ENCODE data around the gene KDM4B.

Gene KDM4B

GRCh38 chr19:5045029-5045428 lies 76.1 kb downstream of the KDM4B start:
- ChIA-PET POLR2A (no interaction called here), CTCF (no interaction called here)
- no peak for DNase-seq (ENCODE audit: extremely low spot score)
- TF ChIP-seq CTBP1 (IDR thresholded peaks at IDR 0.05; ENCODE audit: borderline replicate concordance) (no peak), TARDBP (IDR thresholded peaks at IDR 0.05) (no peak), NFRKB (IDR thresholded peaks at IDR 0.05) (no peak), FOXM1 (IDR thresholded peaks at IDR 0.05; ENCODE audit: borderline replicate concordance) (no peak), ARNT (IDR thresholded peaks at IDR 0.05) (no peak)

DNA sequence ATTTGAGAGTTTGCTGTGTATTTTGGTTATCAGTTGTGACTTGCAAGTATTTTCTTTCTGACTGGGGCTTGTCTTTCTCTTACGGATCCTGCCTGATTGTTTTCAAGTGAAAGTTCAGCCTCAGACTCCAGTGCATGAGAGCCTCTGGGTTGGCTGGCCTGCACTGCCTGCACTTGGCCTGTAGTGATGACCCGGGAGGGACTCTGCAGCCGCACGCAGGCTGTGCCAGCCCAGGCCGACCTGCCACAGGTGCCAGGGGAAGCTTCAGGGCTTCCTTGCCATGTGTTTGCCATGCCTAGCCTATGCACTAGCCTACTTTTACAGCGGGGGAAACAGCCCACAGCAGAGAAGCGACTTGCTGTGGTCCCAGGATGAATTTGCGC lies 77.0 kb downstream of the KDM4B start:
- POLR2A ChIA-PET, result no interaction called here
- no peak for DNase-seq (ENCODE audit: extremely low spot score)
- CTCF ChIA-PET, result interaction anchor here (1.2 to 1.5 kb wide), 3 partner anchors 15 to 93 kb away, joined by 4 to 5 read pairs (median 4); no protein-coding TSS in a partner anchor
- TF ChIP-seq FOXM1 (IDR thresholded peaks at IDR 0.05; ENCODE audit: borderline replicate concordance) (no peak), TARDBP (IDR thresholded peaks at IDR 0.05) (no peak), SUZ12 (IDR thresholded peaks at IDR 0.05) (no peak), L3MBTL2 (conservative IDR thresholded peaks at IDR 0.05) (no peak), FOXK2 (IDR thresholded peaks at IDR 0.05) (no peak), FOXA1 (IDR thresholded peaks at IDR 0.05) (no peak), LEF1 (IDR thresholded peaks at IDR 0.05; ENCODE audit: borderline replicate concordance) (no peak), CTBP1 (IDR thresholded peaks at IDR 0.05; ENCODE audit: borderline replicate concordance) (no peak), ZNF384 (IDR thresholded peaks at IDR 0.05) (no peak), ARNT (IDR thresholded peaks at IDR 0.05) (no peak), SP1 (IDR thresholded peaks at IDR 0.05) (no peak), ELF4 (IDR thresholded peaks at IDR 0.05) (no peak), BHLHE40 (IDR thresholded peaks at IDR 0.05; ENCODE audit: borderline replicate concordance) (no peak), NFRKB (IDR thresholded peaks at IDR 0.05) (no peak), HDGF (IDR thresholded peaks at IDR 0.05; ENCODE audit: borderline replicate concordance) (no peak)
- TF ChIP-seq, protein P1, sequence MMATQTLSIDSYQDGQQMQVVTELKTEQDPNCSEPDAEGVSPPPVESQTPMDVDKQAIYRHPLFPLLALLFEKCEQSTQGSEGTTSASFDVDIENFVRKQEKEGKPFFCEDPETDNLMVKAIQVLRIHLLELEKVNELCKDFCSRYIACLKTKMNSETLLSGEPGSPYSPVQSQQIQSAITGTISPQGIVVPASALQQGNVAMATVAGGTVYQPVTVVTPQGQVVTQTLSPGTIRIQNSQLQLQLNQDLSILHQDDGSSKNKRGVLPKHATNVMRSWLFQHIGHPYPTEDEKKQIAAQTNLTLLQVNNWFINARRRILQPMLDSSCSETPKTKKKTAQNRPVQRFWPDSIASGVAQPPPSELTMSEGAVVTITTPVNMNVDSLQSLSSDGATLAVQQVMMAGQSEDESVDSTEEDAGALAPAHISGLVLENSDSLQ (IDR thresholded peaks at IDR 0.05), result no peak

GRCh38 chr19:5046339-5047039 lies 77.6 kb downstream of the KDM4B start:
- TF ChIP-seq LEF1 (IDR thresholded peaks at IDR 0.05; ENCODE audit: borderline replicate concordance) (no peak), L3MBTL2 (conservative IDR thresholded peaks at IDR 0.05) (peak; percentile 34)
- TF ChIP-seq, protein P1 (IDR thresholded peaks at IDR 0.05), result peak; percentile 52; the same call in 1 of the 2 replicates
- POLR2A ChIA-PET, result no interaction called here
- CTCF ChIA-PET, result interaction anchor here (0.7 to 1.5 kb wide), 4 partner anchors 10 to 92 kb away, joined by 3 to 5 read pairs (median 4); no protein-coding TSS in a partner anchor
- peak; percentile 60 for DNase-seq (ENCODE audit: extremely low spot score)

DNA sequence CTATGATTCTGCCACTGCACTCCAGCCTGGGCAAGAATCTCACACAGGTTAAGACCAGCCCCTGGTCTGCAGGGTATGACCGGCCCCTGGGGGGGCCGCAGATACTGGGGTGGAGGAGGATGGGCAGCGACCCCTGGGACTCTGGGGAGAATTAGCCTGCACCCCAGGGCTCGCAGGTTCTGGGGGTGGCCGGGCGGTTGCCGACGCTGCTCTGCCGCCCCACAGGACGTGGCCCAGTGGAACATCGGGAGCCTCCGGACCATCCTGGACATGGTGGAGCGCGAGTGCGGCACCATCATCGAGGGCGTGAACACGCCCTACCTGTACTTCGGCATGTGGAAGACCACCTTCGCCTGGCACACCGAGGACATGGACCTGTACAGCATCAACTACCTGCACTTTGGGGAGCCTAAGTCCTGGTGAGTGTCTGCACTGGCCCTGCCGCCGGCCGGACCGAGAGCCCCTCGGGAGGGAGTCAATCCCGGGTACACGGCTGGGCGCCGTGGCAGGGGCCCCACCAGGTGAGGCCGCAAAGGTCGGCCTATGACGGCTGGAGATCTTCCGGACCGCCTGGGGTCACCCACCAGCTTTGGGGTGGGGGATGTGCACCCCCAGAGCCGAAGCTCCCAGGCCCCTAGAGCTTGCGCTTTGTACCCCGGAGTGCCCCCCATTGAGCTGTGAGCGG lies 78.5 kb downstream of the KDM4B start:
- CTCF ChIA-PET, result interaction anchor here (1.2 to 1.5 kb wide), 3 partner anchors 16 to 91 kb away, joined by 4 to 5 read pairs (median 4); no protein-coding TSS in a partner anchor
- DNase-seq (ENCODE audit: extremely low spot score), result no peak
- POLR2A ChIA-PET, result no interaction called here
- TF ChIP-seq BHLHE40 (IDR thresholded peaks at IDR 0.05; ENCODE audit: borderline replicate concordance) (no peak), TARDBP (IDR thresholded peaks at IDR 0.05) (no peak), L3MBTL2 (conservative IDR thresholded peaks at IDR 0.05) (no peak), FOXA1 (IDR thresholded peaks at IDR 0.05) (no peak), ARNT (IDR thresholded peaks at IDR 0.05) (no peak), NFRKB (IDR thresholded peaks at IDR 0.05) (no peak), FOXM1 (IDR thresholded peaks at IDR 0.05; ENCODE audit: borderline replicate concordance) (no peak), FOXK2 (IDR thresholded peaks at IDR 0.05) (no peak), ZNF384 (IDR thresholded peaks at IDR 0.05) (no peak), SUZ12 (IDR thresholded peaks at IDR 0.05) (no peak), SP1 (IDR thresholded peaks at IDR 0.05) (no peak), ELF4 (IDR thresholded peaks at IDR 0.05) (no peak), LEF1 (IDR thresholded peaks at IDR 0.05; ENCODE audit: borderline replicate concordance) (no peak), CTBP1 (IDR thresholded peaks at IDR 0.05; ENCODE audit: borderline replicate concordance) (no peak), HDGF (IDR thresholded peaks at IDR 0.05; ENCODE audit: borderline replicate concordance) (no peak)
- TF ChIP-seq, protein P1 (IDR thresholded peaks at IDR 0.05), result no peak

- DNase-seq (ENCODE audit: extremely low spot score), result peak; percentile 92
- TF ChIP-seq, protein P1 (IDR thresholded peaks at IDR 0.05), result no peak
- no peak for TF ChIP-seq SP1 (IDR thresholded peaks at IDR 0.05)
- TF ChIP-seq ELF4 (IDR thresholded peaks at IDR 0.05), result no peak
- TF ChIP-seq TARDBP (IDR thresholded peaks at IDR 0.05), result no peak
- TF ChIP-seq SUZ12 (IDR thresholded peaks at IDR 0.05), result no peak
- no peak for TF ChIP-seq HDGF (IDR thresholded peaks at IDR 0.05; ENCODE audit: borderline replicate concordance)
- no peak for TF ChIP-seq ZNF384 (IDR thresholded peaks at IDR 0.05)
- no peak for TF ChIP-seq LEF1 (IDR thresholded peaks at IDR 0.05; ENCODE audit: borderline replicate concordance)
- TF ChIP-seq NFRKB (IDR thresholded peaks at IDR 0.05), result no peak
- no peak for TF ChIP-seq FOXA1 (IDR thresholded peaks at IDR 0.05)
- no peak for TF ChIP-seq ARNT (IDR thresholded peaks at IDR 0.05)
- no peak for TF ChIP-seq FOXM1 (IDR thresholded peaks at IDR 0.05; ENCODE audit: borderline replicate concordance)
- no peak for TF ChIP-seq CTBP1 (IDR thresholded peaks at IDR 0.05; ENCODE audit: borderline replicate concordance)
- TF ChIP-seq FOXK2 (IDR thresholded peaks at IDR 0.05), result no peak
- TF ChIP-seq L3MBTL2 (conservative IDR thresholded peaks at IDR 0.05), result no peak
- TF ChIP-seq BHLHE40 (IDR thresholded peaks at IDR 0.05; ENCODE audit: borderline replicate concordance), result no peak
- CTCF ChIA-PET, result interaction anchor here (0.6 kb wide), 4 partner anchors 58 to 349 kb away, joined by 3 to 4 read pairs (median 3); no protein-coding TSS in a partner anchor
- POLR2A ChIA-PET, result no interaction called here
Measured at GRCh38 chr19:5048091-5048726, 79.3 kb downstream of the KDM4B start.
